Skin epidermis (tissue), 12 donors: ENCODE results near the gene ASXL1.
"Not testable (repeated sequence)": the region's sequence is repeated elsewhere in the genome, so short reads cannot be mapped to it uniquely, and the experiment has no call there.

ENCODE experiments used
- H3K27ac ChIP-seq, 21 experiments: fragments of 200-600 bp; sonication (generic) in 11 of 21; one replicate each; pipeline ENCODE4 v1.5.0; 2020; ENCODE audit warnings: mild to moderate bottlenecking in 3 of 21, inconsistent platforms in 2 of 21, moderate library complexity in 2 of 21
- H3K4me3 ChIP-seq, 7 experiments: fragments of 200-600 bp; sonication (generic) in 2 of 7; one replicate each; pipeline ENCODE4 v1.5.0; 2020; ENCODE audit warnings: inconsistent platforms in 2 of 7, mild to moderate bottlenecking in 2 of 7, moderate library complexity in 1 of 7

Gene ASXL1

DNA sequence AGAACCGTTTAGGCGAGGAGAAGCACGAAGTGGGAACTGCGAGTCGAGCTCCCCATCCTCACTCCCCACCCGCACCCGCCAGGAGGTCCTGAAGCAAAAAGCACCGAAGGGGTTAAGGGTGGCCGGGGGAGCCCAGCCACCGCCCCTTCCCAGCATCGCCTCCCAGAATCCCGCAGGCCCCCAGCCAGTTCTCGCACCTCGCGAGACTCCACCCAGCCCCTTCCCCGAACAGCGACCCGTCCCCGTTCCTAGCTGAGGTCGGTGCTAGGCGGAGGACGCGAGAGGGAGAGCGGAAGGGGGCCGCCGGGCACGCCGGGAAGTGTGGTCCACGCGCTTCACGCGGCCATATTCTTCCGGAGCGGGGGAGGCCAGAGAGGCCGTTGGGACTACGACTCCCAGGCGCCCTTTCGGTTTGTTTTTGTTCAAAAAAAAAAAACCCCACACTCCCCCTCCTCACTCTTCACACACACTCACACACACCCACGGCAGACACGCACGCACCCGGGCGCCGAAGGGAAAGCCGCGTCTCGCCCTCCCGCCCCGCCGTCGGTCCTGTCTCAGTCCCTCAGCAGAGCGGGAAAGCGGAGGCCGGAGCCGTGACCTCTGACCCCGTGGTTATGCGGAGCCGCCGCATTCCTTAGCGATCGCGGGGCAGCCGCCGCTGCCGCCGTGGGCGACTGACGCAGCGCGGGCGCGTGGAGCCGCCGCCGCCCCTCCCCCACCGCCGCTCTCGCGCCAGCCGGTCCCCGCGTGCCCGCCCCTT is at the start of gene ASXL1:
Gene ASXL1 (plus strand): TSS at position 463 of the 763 bp plus-strand sequence. CDS start 445 bp downstream, outside the sequence.
- H3K4me3 ChIP-seq, result peak within 1 kb of the TSS; percentile 61 to 93 (median 84)
- peak within 1 kb of the TSS; percentile 92 to 99 (median 98) for H3K27ac ChIP-seq

- Histone ChIP-seq H3K4me3 (no peak overlapping the region), H3K27ac (no peak overlapping the region)
These were observed 45.3 kb upstream of the ASXL1 start for GRCh38 chr20:32312718-32313424.

GRCh38 chr20:32314768-32315167 is 43.4 kb upstream of the ASXL1 start:
- Histone ChIP-seq H3K27ac (no peak overlapping the region), H3K4me3 (no peak overlapping the region)

- no peak overlapping the region for H3K4me3 ChIP-seq
- no peak overlapping the region for H3K27ac ChIP-seq
These were observed 42.7 kb upstream of the ASXL1 start for GRCh38 chr20:32315399-32315798.

DNA sequence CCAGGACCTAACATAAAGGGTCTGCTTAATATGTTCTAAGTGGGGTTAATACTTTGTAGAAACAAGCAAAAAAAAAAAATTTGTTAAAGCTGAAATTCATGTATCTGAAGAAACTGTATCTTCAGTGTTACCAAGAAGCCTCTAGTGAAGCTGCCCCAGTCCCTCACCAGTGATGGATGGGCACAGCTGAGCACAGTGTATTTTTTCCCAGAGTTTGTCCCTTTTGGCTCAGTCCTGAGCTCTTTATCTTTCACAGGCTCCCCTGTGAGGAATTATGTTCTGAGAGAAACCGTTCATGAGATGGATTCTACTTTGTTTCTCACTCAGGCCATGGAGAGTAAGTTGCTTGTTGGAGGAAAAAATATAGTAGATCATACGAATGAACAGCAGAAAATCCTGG is 42.2 kb upstream of the ASXL1 start:
- no peak overlapping the region for H3K27ac ChIP-seq

DNA sequence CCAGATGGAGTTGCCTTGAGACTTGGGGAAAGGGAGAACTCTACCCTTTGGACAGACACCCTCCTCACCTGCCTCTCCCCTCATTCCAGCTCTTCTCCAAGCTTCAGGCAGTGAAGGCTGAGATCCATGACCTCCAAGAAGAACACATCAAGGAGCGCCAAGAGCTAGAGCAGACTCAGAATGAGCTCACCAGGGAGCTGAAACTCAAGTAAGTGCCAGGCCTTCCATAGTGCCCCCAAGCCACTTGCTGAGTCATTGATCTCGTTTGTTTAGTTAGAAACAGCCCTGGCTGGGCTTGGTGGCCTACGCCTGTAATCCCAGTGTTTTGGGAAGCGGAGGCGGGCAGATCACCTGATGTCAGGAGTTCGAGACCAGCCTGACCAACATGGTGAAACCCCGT is 41.5 kb upstream of the ASXL1 start:
- Histone ChIP-seq H3K27ac (no peak overlapping the region), H3K4me3 (no peak overlapping the region)

More for the DNA sequence above, 42.2 kb upstream of the ASXL1 start:
- H3K4me3 ChIP-seq, result no peak overlapping the region

GRCh38 chr20:32319100-32319499 is 39.0 kb upstream of the ASXL1 start:
- no peak overlapping the region for H3K27ac ChIP-seq

DNA sequence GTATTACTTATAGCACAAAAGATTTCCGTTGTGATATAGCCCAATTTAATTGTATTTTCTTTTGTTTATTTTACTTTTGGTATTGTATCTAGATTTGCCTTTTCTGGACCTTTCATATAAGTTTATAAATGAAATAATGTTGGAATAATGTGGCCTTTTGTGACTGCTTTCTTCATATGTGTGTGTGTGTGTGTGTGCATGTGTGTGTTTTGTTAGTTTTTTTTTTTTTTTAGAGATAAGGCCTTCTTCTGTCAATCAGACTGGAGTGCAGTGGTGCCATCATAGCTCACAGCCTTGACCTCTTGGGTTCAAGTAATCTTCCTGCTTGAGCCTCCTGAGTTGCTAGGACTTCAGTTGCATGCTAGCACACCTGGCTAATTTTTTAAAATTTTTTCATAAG is 37.8 kb upstream of the ASXL1 start:
- Histone ChIP-seq H3K27ac (no peak overlapping the region), H3K4me3 (no peak overlapping the region)

More at GRCh38 chr20:32319100-32319499, 39.0 kb upstream of the ASXL1 start:
- no peak overlapping the region for H3K4me3 ChIP-seq

DNA sequence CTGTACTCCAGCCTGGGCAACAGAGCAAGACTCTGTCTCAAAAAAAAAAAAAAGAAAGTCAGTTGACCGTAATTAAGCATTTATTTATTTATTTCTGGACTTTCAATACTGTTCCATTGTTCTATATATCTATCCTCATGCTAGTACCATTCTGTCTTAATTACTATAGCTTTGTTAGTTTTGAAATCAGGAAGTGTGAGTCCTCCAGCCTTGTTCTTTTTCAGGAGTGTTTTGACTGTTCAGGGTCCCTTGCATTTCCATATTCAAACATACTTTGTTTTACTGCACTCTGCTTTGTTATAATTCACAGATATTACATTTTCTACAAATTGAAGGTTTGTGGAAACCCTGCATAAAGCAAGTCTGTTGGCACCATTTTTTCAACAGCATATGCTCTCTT is 36.7 kb upstream of the ASXL1 start:
- Histone ChIP-seq H3K4me3 (no peak overlapping the region), H3K27ac (no peak overlapping the region)

- H3K27ac ChIP-seq, result not testable (repeated sequence)
These were observed 35.9 kb upstream of the ASXL1 start for GRCh38 chr20:32322260-32322659.

DNA sequence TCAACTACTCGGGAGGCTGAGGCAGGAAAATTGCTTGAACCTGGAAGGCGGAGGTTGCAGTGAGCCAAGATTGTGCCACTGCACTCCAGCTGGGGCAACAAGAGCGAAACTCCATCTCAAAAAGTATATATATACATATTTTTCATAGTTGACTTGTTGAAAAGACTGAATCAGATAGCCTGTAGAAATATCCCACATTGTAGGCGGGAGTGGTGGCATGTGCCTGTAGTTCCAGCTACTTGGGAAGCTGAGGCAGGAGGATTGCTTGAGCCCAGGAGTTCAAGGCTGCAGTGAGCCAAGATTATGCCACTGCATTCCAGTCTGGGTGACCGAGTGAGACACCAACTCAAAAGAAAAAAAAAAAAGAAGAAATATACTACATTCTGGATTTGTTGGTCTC is 34.4 kb upstream of the ASXL1 start:
- H3K27ac ChIP-seq, H3K4me3 ChIP-seq: not testable (repeated sequence)

More at GRCh38 chr20:32322260-32322659, 35.9 kb upstream of the ASXL1 start:
- not testable (repeated sequence) for H3K4me3 ChIP-seq

DNA sequence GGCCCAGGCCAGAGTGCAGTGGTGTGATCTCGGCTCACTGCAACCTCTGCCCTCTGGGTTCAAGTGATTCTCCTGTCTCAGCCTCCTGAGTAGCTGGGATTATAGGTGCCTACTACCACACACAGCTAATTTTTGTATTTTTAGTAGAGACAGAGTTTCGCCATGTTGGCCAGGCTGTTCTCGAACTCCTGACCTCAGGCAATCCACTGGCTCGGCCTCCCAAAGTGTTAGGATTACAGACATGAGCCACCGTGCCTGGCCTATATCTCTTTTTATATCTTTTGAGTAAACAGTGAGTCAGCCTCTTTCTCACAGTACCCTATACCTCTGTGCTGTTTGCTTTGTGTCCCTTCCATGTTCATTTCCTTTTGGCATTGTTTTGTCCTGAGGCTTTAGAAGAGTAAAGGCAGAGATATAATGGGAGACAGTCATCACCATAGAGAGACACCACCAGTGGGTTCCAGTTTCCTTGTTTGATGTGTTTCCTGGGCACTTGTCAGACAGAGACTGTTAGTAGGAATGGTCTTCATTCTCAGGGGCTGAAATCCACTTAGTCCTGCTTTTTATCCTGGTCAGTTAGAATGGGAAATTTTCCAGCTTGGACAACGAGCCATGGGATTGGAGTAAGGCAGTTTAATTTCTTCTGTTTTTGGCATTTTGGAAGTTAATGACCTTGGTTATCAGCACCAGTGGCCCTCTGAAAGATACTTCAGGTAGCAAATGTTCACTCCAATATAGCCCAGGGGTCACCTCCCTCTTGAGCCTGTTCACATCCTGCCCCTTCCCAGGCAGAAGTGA is 32.2 kb upstream of the ASXL1 start:
- no peak overlapping the region for H3K27ac ChIP-seq
- no peak overlapping the region for H3K4me3 ChIP-seq

- Histone ChIP-seq H3K27ac (no peak overlapping the region), H3K4me3 (no peak overlapping the region)
These were observed 31.7 kb upstream of the ASXL1 start for GRCh38 chr20:32326504-32326845.

DNA sequence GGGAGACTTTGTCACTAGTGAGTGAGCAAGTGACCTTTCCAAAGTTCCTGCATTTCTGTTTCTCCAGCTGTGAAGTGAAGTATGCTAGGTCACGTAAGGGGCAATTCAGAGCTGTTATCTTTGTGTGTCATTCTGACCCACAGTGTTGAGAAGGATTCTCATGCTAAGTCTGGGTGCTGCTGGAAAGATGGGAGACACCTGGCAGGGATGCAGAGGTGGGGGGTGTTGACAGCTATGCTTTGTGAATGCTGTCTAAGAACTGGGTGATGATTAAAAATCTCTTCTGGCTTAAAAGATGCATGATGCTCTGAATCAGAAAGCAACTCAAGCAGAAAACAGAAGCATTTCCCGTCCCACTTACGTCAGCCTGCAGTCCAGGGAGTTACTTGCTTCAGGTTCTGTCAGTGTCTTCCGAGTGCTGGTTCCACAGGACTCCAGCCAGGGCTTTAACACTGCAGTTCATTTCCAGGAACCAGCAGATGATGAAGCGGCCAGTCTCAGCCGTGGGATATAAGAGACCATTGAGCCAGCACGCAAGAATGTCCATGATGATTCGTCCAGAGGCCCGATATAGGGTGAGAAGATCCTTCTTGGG is 30.9 kb upstream of the ASXL1 start:
- H3K27ac ChIP-seq, result no peak overlapping the region

DNA sequence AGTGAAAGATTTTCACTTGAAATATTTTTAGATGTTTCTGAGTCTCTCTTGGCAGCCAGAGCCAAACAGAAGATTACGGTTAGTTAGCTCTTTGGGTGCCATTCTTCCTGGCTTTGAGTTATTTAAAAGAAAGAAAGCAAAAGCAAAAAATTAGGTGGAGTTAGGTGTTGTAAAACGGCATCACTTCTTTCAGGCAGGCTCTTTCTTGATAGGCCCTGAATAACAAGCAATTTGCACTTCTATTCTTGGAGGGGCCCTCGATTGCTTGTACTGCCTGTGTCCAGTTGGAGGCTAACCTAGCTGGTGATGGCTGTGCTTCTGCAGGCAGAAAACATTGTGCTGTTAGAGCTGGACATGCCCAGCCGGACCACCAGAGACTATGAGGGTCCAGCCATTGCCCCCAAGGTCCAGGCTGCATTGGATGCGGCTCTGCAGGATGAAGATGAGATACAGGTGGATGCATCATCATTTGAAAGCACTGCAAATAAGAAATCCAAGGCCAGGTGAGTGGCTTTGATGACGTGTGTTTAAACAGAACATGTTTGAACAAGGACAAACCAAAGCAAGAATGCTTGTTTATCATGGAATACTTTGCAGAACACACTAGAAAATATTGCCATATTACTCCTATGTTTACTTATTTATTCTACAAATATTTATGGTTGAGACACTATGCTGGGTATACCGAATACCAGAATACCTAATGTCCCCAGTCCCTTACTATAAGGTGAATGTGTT is 28.1 kb upstream of the ASXL1 start:
- Histone ChIP-seq H3K27ac (no peak overlapping the region), H3K4me3 (no peak overlapping the region)

More for the DNA sequence above, 30.9 kb upstream of the ASXL1 start:
- H3K4me3 ChIP-seq, result no peak overlapping the region

DNA sequence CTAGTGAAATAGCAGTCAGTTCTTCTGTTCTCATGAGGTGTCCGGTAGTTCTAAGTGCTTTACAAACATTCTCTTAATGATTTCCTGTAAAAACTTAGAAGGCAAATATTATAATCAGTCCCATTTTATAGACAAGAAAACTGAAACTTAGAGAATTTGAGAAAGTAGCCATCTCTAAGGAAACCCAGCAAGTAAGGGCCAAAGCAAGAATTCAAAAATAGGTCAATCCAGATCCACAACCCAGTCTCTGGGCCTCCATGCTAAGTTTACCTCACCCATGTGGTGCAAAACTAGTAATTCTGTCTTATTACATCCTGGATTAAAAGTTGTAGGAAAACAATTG is 27.6 kb upstream of the ASXL1 start:
- no peak overlapping the region for H3K27ac ChIP-seq
- no peak overlapping the region for H3K4me3 ChIP-seq

- peak overlapping the region in 4 of 21 experiments; percentile 3 to 78 (median 29) for H3K27ac ChIP-seq
- no peak overlapping the region for H3K4me3 ChIP-seq
These were observed 25.5 kb upstream of the ASXL1 start for GRCh38 chr20:32332614-32333013.

GRCh38 chr20:32333181-32333987 is 24.7 kb upstream of the ASXL1 start:
- Histone ChIP-seq H3K4me3 (no peak overlapping the region), H3K27ac (peak overlapping the region in 16 of 21 experiments; percentile 7 to 81 (median 47))
